Nephron progenitor cell (in vitro differentiated cells): Measurements from ENCODE around the gene LGR6.

Experiments used
- DNase-seq: peaks from one replicate; pipeline ENCODE4 v3.0.0; 2021
- H3K27ac Mint-ChIP-seq: 2 replicates; pipeline ENCODE4 v1.8.0; 2021; ENCODE audit warnings: mild to moderate bottlenecking, moderate library complexity, mixed read lengths
- H3K27me3 Mint-ChIP-seq: 2 replicates; pipeline ENCODE4 v1.8.0; 2021; ENCODE audit warnings: mild to moderate bottlenecking, low read depth, mixed read lengths; ENCODE audit not compliant: poor library complexity
- H3K36me3 Mint-ChIP-seq: 2 replicates; pipeline ENCODE4 v1.8.0; 2021; ENCODE audit warnings: low read depth, mixed read lengths
- H3K4me1 Mint-ChIP-seq: 2 replicates; pipeline ENCODE4 v1.8.0; 2021; ENCODE audit warnings: mixed read lengths
- H3K4me3 Mint-ChIP-seq: 2 replicates; pipeline ENCODE4 v1.8.0; 2021; ENCODE audit warnings: mild to moderate bottlenecking, moderate library complexity, mixed read lengths
- H3K9me3 Mint-ChIP-seq: 2 replicates; pipeline ENCODE4 v1.8.0; 2021; ENCODE audit warnings: mild to moderate bottlenecking, moderate library complexity, mixed read lengths
- TF ChIP-seq, protein P1 (sequence below): fragments of 200-600 bp; sonication (generic); IDR thresholded peaks from 2 replicates; pipeline ENCODE4 v1.5.0; 2021; ENCODE audit warnings: antibody characterized with exemption

The LGR6 gene

DNA sequence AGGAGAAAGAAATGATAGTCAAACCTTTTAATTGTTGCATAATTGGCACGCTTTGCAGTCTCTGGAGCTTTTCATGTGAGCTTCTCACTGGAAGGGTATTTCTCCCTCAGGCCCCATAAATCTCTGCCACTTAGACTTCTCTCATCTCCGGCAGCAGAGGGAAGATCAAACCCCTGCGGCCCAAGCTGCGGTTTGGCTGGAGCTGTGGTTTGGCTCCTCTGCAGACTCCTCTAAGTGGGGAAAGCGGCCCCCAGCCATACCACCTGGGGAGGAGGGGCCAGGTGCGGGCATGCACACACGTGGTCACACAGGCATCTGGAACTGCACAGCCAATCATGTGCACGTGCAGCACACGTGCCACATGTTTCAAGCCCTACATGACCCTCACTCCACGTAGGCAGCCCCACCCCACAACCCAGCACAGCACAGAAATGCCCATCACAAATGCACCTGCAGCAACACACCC, 89.8 kb downstream of the LGR6 start:
- peaks cover 14% of the 10 kb centered on the region for H3K27me3 Mint-ChIP-seq
- H3K9me3 Mint-ChIP-seq, result no peaks in the 10 kb centered on the region
- no peak overlapping the region for H3K4me3 Mint-ChIP-seq
- H3K27ac Mint-ChIP-seq, result no peak overlapping the region
- no peaks in the 10 kb centered on the region for H3K36me3 Mint-ChIP-seq
- H3K4me1 Mint-ChIP-seq, result peaks cover 59% of the 10 kb centered on the region
- peak; percentile 48 for DNase-seq
- TF ChIP-seq, protein P1, sequence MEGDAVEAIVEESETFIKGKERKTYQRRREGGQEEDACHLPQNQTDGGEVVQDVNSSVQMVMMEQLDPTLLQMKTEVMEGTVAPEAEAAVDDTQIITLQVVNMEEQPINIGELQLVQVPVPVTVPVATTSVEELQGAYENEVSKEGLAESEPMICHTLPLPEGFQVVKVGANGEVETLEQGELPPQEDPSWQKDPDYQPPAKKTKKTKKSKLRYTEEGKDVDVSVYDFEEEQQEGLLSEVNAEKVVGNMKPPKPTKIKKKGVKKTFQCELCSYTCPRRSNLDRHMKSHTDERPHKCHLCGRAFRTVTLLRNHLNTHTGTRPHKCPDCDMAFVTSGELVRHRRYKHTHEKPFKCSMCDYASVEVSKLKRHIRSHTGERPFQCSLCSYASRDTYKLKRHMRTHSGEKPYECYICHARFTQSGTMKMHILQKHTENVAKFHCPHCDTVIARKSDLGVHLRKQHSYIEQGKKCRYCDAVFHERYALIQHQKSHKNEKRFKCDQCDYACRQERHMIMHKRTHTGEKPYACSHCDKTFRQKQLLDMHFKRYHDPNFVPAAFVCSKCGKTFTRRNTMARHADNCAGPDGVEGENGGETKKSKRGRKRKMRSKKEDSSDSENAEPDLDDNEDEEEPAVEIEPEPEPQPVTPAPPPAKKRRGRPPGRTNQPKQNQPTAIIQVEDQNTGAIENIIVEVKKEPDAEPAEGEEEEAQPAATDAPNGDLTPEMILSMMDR, result no peak

DNA sequence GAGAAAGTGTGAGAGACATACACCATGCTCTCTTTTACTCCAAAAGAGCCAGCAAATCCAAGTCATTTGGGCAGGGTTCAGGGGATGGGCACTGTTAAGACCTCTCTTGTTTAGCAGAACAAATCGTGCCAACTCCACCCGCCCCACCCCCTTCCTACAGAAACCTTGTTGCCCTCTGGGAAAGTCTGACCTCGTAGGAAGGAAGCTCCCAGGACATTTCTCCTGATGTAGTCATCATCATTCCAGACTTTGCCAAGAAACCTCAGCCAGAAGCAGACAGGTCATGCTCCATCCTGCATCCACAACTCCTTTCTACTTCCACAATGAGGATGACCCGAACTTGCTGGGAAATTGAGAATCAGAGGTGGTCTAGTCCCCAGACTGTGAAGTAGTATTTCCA, 90.4 kb downstream of the LGR6 start:
- Mint-ChIP-seq H3K27me3 (peaks cover 17% of the 10 kb centered on the region), H3K9me3 (no peaks in the 10 kb centered on the region), H3K36me3 (no peaks in the 10 kb centered on the region), H3K27ac (no peak overlapping the region), H3K4me1 (peaks cover 59% of the 10 kb centered on the region), H3K4me3 (no peak overlapping the region)
- TF ChIP-seq, protein P1, result no peak
- no peak for DNase-seq

DNA sequence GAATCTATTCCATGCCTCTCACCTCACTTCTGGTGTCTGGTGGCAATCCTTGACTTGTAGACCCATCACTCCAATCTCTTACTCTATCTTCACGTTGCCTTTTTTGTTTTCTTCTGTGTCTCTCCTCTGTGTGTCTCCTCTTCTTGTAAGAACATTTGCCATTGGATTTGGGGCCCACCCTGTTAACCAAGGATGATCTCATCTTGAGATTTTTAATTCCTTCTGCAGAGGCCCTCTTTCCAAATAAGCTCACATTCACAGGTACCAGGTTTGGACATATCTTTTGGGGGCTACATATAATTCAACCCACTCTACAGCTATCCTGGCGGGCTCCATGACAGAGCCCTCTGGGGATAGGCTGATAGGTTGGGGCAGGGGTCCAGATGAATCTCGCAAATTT, 92.3 kb downstream of the LGR6 start:
- no peak overlapping the region for H3K27ac Mint-ChIP-seq
- DNase-seq, result no peak
- H3K4me3 Mint-ChIP-seq, result no peak overlapping the region
- TF ChIP-seq, protein P1, result no peak
- peaks cover 54% of the 10 kb centered on the region for H3K4me1 Mint-ChIP-seq
- H3K9me3 Mint-ChIP-seq, result no peaks in the 10 kb centered on the region
- no peaks in the 10 kb centered on the region for H3K36me3 Mint-ChIP-seq
- H3K27me3 Mint-ChIP-seq, result peaks cover 9% of the 10 kb centered on the region

DNA sequence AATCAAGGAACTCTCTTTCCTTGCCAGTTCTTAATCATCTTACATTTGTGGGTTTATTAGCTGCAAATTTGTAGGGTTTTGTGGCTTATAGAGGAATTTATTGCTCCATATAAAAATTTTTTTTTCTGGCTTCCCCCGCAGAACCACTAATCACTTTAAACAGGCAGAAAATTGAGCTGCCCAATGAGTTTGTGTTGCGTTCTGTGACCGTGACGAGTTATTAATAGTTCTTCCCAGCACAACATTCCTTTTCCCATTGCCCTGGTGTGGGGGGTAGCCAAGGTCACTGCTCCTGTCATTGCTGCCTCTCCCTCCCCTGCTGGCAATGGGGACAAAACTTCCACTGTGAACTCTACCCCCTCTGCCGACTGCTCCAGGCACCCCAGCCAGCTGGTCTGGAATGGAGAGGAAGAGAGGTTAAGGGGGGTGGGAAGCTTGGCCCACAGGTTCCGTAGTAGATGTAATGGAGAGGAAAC, 93.1 kb downstream of the LGR6 start:
- Mint-ChIP-seq H3K4me1 (peaks cover 47% of the 10 kb centered on the region), H3K9me3 (no peaks in the 10 kb centered on the region), H3K27ac (no peak overlapping the region), H3K36me3 (no peaks in the 10 kb centered on the region), H3K27me3 (peaks cover 9% of the 10 kb centered on the region), H3K4me3 (no peak overlapping the region)
- TF ChIP-seq, protein P1, result no peak
- DNase-seq, result peak; percentile 26

DNA sequence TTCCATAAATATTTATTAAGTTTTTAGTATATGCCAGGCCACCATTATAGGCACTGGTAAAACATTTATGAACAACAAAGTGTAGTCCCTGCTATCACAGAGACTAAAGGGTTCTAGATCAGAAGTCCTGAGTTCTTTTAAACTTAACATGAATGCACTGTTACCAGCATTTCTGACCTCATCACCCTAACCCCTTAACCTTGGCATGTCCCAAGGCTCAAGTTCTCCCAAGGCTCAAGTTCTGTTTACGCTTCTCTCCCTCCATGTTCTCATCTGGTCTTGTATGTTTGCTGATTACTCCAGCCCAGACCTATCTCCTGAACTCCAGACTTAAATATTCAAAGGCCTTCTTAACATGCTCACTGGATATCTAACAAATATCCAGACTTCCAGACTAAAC, 93.6 kb downstream of the LGR6 start:
- TF ChIP-seq, protein P1, result no peak
- Mint-ChIP-seq H3K9me3 (no peaks in the 10 kb centered on the region), H3K4me3 (no peak overlapping the region), H3K27ac (no peak overlapping the region), H3K36me3 (no peaks in the 10 kb centered on the region), H3K27me3 (peaks cover 9% of the 10 kb centered on the region), H3K4me1 (peaks cover 41% of the 10 kb centered on the region)
- DNase-seq, result no peak

DNA sequence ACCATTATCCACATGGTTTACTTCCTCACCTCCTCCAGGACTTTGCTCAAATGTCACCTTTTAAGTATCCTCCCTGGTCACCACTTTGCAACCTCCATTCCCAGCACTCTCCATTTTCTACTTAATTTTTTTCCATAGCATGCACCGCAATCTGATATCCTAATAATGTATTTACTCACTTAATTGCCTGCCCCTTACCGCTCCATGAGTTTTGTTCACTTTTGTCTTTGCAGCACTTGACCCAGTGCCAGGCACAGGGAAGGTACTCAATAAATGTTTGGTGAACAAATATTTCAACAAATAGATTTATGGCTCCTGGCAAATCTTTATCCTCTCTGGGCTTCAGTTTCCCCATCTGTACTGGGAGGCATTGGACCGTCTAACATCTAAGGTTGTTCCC, 94.6 kb downstream of the LGR6 start:
- no peak for DNase-seq
- peaks cover 12% of the 10 kb centered on the region for H3K27me3 Mint-ChIP-seq
- H3K4me1 Mint-ChIP-seq, result peaks cover 32% of the 10 kb centered on the region
- no peaks in the 10 kb centered on the region for H3K9me3 Mint-ChIP-seq
- no peaks in the 10 kb centered on the region for H3K36me3 Mint-ChIP-seq
- no peak overlapping the region for H3K4me3 Mint-ChIP-seq
- TF ChIP-seq, protein P1, result no peak
- no peak overlapping the region for H3K27ac Mint-ChIP-seq
